Choroid plexus epithelial cell (primary cell): ENCODE measurements around the gene VSIG10L2.

Experiments used
- DNase-seq: peaks from one replicate; pipeline ENCODE4 v3.0.0-alpha.2; 2010; ENCODE audit warnings: low read depth
- H3K4me3 ChIP-seq: 2 replicates; pipeline ENCODE4 v1.5.1; 2011; ENCODE audit warnings: low read depth, mild to moderate bottlenecking, control low read depth, low read length, moderate library complexity
- TF ChIP-seq, protein P1 (sequence below): conservative IDR thresholded peaks from 2 replicates; pipeline ENCODE4 v1.5.1; 2011; ENCODE audit warnings: low read depth, mild to moderate bottlenecking, control low read depth, inconsistent platforms, low read length, moderate library complexity

VSIG10L2 gene

DNA sequence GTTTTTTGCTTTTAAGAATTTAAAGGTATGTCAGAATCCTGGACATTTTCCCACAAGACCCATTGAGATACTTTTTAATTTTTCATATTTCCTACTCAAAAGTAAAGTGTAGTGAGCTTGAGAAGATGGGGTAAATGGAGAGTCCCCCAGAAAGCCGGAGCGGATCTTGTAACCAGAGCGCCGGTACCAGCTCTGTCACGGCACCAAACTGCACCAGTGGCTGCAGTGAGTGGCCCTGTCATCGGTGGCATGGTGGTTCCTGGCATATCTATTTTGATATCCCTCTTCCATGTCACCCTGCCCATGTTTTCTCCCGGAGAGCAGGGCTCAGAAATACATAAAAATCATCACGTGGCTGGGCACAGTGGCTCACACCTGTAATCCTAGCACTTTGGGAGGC is 22.2 kb upstream of the VSIG10L2 start:
- TF ChIP-seq, protein P1, sequence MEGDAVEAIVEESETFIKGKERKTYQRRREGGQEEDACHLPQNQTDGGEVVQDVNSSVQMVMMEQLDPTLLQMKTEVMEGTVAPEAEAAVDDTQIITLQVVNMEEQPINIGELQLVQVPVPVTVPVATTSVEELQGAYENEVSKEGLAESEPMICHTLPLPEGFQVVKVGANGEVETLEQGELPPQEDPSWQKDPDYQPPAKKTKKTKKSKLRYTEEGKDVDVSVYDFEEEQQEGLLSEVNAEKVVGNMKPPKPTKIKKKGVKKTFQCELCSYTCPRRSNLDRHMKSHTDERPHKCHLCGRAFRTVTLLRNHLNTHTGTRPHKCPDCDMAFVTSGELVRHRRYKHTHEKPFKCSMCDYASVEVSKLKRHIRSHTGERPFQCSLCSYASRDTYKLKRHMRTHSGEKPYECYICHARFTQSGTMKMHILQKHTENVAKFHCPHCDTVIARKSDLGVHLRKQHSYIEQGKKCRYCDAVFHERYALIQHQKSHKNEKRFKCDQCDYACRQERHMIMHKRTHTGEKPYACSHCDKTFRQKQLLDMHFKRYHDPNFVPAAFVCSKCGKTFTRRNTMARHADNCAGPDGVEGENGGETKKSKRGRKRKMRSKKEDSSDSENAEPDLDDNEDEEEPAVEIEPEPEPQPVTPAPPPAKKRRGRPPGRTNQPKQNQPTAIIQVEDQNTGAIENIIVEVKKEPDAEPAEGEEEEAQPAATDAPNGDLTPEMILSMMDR: no peak
- no peak overlapping the region for H3K4me3 ChIP-seq
- no peak for DNase-seq

DNA sequence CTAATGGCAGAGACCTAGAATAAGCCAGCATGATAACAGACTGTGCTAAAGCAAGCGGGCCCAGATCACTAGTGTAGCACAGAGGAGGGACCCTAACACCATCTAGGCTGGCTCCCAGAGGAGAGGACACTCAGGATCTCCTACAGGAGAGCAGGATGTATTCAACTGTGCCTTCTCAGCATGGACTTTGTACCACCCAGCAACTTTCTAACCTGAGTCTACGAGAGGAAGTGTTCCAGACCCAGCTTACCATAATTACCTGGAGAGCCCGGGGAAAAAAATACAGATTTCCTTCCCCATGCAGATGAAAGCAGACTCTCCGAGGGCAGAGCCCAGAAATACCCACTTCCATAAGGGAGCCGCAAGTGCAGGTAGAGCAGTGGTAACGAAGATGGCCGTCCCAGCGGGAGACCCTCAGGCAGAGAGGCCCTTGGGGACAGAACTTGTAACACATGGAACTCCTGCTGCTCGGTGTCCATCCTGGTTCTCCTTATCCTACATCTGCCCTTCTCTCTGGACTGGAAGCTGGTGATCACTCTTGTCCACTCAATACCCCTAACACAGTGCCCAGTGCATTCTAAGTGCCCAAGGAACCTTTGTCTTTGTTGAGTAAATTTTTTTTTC is 21.3 kb upstream of the VSIG10L2 start:
- DNase-seq: no peak

DNA sequence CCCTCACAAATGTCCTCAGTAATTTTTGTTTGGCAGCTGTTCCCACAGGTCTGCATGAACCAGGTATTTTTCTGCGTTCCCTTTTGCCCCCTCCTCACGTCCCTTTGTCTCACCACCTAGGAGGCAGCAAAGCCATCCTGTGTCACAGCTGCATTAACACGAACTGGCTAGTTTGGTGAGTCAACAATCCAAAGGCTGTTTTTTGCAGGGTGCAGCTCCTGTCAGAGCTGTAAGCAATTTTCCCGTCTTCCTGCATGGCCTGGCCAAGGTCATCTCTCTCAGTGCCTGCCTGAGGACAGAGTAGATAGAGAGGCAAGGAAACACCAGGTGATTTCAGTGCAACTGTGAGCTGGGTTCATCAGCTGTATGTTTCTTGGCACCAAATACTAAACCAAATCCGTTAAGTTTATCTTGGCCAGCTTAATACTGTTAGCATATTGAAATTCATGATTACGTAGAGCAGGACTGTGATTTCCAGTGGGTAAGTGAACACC is 20.6 kb upstream of the VSIG10L2 start:
- DNase-seq: peak; percentile 8
- no peak overlapping the region for H3K4me3 ChIP-seq
- TF ChIP-seq, protein P1: no peak

More for the DNA sequence above, 21.3 kb upstream of the VSIG10L2 start:
- TF ChIP-seq, protein P1: no peak
- no peak overlapping the region for H3K4me3 ChIP-seq

DNA sequence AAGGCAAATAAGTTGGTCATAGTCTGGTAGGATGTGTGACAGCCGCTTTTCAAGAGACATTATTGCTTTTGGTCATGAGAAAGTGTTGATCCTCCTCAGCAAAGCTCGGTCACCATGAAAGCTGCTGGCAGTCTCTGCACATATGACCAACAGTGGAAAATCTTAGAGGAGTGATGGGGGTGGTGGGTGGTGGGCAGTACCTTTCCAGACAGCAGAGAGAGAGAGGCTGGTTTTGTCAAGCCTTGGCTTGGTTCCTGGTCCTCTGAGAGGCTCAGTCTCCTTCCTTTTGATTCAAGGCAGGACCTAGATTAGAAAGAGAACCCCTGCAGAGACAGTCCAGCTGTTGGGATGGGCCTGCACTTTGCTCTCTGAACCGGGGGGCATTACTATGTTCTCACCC is 20.0 kb upstream of the VSIG10L2 start:
- no peak overlapping the region for H3K4me3 ChIP-seq
- DNase-seq: no peak
- TF ChIP-seq, protein P1: no peak

DNA sequence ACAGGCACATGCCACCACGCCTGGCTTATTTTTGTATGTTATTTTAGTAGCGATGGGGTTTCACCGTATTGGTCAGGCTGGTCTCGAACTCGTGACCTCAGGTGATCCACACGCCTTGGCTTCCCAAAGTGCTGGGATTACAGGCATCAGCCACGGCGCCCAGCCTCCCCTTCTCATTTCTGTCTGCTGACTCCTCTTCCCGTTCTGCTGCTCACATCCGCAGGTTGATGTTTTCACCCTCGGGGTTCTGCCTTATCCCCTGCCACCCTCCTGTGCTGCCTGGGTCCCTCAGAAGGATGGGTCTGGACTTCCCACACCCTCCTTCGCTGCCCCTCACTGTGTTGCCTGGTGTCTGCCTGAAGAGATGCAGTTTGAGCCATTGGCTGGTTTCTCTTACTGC is 19.2 kb upstream of the VSIG10L2 start:
- DNase-seq: no peak
- TF ChIP-seq, protein P1: no peak

DNA sequence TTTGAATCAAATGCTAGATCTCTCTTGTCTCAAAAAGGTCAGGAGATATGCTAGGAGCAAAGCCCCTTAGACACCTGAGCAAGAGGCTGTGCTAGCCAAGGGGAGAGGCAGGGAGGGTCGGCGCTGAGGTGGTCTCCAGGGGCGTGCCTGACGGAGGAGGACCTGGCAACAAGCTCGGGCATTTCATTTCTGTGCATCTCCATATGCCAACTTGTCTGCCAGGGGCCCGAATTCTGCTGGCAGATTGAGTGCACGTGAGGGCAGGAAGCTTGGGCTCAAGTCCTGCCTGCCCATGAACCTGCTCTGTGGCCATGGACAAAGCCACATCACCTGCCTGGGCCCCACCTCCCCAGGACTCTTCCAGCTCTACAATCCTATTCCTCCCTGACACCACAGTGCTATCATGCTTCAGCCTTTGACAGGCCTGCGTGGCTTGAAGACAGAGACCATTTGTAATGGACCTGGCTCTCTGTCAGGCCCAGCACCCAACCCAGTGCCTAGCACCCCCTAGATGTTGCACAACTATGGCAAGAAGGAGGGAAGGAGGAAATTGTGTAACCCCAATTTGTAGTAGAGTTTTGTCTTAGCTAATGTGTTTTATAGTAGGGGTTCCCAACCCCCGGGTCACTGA is 16.3 kb upstream of the VSIG10L2 start:
- DNase-seq: no peak

More for the DNA sequence above, 19.2 kb upstream of the VSIG10L2 start:
- no peak overlapping the region for H3K4me3 ChIP-seq

More for the DNA sequence above, 16.3 kb upstream of the VSIG10L2 start:
- TF ChIP-seq, protein P1: no peak
- H3K4me3 ChIP-seq: no peak overlapping the region
